NCI-H1105 (cell line): ENCODE results near the gene ZNF750.

Experiments used
- DNase-seq: peaks from one replicate; lab custom pipeline; 2025; lab: John Stamatoyannopoulos, UW

ZNF750 gene

DNA sequence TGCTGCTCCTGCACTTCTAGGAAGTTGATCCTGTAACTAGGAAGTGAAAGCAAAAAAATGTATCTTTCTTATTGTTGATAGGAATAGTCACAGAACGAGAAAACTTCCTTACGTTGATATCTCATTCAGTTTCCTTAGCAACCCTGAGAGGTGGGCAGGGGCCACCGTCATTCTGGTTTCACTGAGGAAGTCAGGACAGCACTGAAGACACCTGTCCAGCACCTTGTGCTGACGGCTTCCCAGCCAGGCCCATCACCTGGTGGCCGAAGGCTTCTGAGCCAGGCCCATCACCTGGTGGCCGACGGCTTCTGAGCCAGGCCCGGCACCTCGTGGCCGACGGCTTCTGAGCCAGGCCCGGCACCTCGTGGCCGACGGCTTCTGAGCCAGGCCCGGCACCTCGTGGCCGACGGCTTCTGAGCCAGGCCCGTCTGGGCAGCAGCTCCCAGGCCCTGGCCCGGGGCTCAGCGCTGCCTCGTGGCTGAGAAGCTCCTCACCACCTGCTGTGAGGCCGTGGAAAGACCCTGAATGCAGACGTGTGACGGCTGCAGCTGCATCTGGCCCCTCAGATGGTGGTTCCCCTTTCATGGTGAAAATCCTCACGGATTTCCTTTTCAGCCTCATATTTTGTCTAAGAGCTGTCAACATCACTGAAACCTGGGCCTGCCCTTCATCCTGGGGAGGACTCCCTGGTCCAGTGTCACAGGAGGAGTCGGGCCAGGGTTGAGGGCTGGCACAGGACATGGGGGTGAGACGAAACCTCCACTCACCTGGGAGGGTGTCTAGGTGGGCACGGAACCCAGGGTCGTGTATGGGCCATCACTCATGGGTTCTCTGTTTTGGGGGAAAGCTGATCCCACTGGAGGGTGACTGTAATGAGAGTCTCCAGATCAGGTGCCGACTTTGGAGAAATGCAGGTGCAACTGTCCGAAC, 33.0 kb upstream of the ZNF750 start:
- no peak for DNase-seq

DNA sequence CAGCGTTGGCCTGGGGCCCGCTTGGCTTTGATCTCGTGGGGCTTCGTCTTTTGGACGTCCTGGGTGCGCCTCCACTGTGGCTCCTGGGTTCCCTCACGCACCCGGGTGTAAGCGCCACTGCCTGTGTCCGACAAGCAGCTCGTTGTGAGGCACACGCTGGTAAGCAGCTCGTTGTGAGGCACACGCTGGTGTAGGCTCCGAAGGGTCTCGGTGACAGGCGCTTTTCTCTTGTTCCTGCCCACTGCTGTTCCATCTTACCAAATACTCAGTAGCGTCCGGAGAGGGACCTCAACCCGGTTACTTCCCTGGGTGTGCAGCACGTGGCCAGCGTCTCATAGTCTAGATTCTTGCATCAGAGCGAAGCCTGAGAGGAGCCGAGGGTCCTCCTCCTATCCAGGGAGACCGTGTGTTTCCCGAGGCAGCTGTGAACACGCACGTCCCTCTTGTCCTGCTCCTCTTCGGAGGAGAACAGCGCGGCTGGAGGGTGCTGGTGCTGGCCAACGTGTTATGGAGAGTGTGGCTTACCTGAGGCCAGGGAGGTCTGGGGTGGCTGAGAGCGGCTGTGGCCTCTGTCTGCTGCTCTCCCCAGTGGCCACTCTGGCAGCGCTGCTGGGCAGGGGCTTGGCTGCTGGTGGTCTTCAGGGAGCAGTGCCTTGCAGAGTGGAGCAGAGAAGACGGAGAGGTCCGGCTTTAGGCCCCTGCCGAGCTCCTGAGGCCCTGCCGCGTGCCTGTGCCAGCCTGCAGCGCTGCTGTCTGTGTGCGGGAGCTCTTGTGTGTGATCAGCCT, 32.1 kb upstream of the ZNF750 start:
- no peak for DNase-seq

GRCh38 chr17:82871056-82871775, 31.4 kb upstream of the ZNF750 start:
- no peak for DNase-seq

- no peak for DNase-seq
Observed at GRCh38 chr17:82870541-82870940, 30.7 kb upstream of the ZNF750 start.

DNA sequence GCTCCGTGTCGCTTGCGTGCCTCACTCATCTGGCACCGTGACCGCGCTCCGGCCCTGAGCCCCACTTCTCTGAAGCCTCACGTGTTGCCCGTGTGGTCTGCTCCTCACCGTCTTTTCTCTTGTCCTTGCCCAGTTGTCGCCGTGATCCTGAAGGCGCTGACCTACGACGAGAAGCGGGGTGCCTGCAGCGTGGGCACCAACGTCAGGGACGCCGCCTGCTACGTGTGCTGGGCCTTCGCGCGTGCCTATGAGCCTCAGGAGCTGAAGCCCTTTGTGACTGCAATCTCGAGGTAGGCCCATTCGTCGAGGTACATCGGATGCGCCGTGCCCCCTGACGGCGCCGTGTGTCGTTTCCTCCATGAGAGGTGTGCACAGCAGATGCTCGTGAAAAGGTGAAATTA, 30.3 kb upstream of the ZNF750 start:
- no peak for DNase-seq

- DNase-seq: no peak
Observed at GRCh38 chr17:82869536-82869935, 29.7 kb upstream of the ZNF750 start.

- no peak for DNase-seq
Observed at GRCh38 chr17:82868715-82869131, 28.9 kb upstream of the ZNF750 start.

DNA sequence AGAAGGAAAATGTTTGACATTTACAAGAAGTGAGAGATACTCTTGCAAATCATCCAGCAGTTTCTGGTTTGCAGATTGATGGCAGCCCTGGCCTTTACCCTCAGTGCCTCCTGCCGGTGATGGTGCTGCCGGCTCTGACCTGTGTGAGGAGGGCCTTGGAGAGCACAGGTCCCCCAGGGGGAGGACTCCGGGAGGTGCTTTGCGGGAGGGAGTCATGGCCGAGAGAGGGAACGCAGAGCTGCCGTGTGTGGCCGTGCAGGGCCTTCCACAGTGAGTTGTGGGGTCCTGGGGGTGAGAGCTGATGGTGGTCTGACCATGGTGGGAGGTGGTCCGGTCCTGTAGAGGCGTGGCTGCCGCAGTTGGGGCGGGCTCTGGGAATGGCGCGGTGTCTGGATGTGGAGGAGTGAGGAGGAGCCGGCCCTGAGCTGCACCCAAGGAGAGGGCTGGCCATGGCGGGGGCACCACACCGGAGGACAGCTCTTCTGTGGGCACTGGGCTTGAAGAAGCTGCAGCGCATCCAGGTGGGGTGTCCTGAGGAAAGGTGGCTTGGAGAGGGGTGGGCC, 28.0 kb upstream of the ZNF750 start:
- DNase-seq: no peak

- DNase-seq: no peak
Observed at GRCh38 chr17:82866590-82867191, 26.9 kb upstream of the ZNF750 start.

DNA sequence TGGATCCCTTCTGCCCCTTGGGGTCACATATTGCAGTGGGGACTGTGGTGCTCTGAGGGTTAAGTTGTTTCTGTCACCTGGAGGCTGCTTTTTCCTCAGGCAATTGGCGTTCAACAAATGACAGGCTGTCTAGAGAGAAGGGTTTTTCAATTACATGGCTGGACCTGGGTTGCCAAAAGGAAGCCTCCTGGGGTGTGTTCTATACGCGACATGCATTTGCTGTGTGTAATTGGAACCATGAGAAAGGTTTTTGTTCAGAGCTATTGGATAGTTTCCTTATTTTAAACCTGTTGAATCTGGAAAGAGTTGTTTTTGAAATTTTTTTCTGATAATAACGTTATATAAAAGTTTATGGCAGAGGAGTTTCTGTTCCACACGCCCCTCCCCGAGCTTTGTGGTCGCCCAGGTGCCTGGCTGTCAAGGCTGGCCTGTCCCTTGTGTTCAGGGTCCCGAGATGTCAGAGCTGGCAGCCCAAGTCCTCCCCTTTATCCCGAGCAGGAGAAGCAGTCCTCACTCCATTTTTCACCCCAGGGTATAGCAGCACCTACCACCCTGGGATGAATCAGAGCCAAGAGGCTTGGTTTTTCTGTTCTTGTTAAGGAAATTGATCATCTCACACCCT, 26.1 kb upstream of the ZNF750 start:
- DNase-seq: no peak

GRCh38 chr17:82865274-82865673, 25.5 kb upstream of the ZNF750 start:
- no peak for DNase-seq

DNA sequence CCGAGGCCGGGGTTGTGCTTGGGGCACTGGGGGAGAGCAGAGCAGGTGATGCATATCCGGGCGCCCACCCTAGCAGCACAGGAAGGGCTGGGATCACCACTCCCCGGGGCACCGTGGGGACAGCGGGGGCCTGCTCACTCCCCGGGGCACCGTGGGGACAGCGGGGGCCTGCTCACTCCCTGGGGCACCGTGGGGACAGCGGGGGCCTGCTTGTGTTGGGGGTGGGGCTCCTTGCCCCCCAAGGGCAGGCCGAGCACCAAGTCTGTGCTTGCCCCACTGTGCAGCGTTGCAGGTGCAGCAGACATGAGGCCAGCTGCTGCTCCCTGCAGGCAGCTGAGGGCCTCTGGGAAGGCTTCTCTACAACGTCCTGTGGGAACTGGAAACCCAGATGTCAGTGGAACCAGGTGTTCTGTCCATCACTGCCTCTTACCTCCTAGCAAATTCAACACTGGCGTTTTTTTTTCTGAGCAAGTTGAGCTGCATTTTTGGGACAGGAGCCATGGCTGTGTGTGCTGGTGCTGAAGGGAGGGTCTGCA, 25.0 kb upstream of the ZNF750 start:
- DNase-seq: no peak

DNA sequence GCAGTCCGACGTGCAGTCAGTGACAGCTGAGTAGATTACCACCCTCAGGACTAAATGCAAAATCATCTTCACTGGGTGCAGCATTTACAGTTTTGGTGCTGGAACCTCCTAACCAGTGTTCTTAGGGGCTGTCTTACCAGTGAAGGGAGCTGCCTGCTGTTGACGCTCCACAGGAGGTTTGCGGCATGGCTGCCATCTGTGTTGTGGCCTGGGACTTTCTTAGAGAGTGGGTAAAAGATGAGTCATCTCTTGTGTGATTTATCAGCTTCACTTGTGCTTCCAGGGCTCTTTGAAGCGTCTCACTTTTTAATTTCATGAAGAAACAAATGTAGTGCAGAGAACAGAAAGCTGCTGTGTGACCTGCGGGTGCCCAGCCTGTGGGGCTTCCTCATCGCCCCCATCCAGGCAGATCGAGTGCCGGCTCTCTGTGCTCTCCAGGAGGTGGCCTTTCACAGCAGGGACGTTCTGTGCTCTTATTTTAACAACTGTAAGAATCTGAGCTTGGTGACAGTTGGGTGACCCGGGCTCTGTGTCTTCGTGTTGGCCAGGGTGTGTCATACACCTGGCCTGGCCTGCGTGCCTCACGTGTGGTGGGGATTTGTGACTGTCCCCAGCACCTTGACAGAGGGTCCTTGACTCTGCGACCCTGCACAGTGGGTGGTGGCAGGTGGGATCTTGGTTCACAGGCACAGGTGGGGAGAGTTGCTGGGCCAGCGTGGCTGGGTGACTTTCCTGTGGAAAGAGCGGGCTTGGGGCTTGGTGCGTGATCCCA, 24.3 kb upstream of the ZNF750 start:
- DNase-seq: no peak

DNA sequence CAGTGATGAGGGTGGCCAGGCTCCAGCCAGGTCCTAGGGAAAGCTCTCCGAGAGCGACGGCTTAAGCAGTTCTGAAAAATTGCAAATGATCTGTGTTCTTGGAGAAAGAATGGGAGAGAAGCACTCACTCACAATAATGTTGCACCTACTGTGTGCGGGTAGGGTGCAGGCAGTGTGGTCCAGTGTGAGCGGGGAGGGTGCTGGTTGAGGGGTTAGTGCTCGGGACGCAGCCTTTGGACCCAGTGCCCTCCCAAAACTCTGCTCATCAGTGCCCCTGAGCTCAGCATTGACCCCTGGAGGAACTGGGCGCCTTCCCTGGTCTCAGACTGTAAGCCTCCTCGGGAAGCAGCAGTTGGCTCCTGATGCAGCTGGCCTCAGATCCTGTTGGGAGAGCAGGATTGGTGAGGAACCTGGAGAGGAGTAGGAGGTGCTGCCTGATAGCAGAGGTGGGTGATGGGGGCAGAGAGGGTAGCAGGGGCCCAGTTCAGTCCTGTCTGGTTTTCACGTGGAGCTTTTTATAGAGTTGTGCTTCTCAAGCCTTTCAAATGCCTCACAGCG, 23.6 kb upstream of the ZNF750 start:
- DNase-seq: no peak

DNA sequence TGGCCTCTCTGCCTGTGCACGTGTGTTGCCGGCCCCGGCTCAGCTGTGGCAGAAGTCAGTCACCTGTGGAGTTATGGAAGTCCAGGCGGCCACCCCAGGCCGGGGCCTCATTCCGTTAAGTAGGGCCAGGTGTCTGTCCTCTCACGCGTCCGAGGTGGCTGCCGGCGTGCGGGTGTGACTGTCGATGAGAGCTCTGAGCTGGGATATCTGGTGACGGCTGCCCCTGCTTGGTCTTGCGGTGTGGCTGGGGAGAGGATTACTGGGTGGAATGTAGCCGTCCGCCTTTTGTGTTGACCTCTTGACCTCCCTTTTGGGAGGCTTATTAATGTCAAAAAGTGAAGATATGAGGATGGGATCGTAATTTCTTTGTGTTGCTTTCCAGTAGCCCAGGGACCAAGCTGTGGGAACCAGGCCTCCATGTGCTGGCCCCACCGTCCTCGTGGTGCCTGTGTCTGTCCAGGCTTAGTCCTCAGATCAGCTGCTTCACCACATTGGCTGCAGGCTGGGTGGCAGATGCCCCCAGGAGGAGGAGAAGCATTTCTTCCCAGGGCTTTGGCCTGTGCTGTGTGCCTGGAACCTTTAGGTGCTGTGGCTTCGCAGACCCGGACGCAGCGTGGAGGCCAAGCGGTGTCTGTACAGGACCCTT, 23.0 kb upstream of the ZNF750 start:
- DNase-seq: no peak

GRCh38 chr17:82862191-82862590, 22.4 kb upstream of the ZNF750 start:
- DNase-seq: no peak

GRCh38 chr17:82861393-82861775, 21.6 kb upstream of the ZNF750 start:
- no peak for DNase-seq

DNA sequence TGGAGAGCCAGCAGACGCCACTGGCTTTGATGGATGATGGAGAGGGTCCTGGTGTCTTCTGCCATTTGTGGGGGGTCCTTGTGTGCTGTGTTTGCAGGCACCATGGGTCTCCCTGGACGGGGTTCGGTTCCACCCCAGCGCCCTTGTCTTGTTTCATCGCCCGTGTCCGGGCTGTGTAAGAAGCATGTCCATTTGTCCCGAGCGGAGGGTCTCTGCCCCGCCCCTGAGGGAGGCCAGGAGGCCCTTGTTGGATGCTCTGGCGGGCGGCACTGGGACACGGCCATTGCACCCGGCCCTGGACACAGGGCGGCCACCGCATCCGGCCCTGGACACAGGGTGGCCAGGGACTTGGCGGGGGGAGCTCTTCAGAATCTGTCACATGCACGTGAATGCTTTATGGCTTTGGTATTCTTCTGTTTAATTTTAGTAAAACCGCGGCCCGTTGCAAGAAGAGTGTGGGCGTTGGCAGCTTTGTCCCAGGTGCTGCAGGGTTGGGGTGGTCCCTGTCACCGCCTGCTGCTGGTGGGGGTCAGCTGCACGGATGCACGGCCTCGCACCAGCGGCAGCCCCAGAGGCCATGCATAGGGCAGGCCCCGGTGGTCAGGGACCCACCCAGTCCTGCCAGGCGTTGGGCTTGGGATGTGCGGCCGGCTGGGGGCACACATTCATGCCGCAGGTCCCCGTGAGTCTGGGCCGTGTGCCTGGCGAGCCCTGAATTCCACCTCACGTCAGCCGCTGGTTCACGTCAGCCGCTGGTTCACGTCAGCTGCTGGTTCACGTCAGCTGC, 21.0 kb upstream of the ZNF750 start:
- DNase-seq: no peak
